ENCODE data around the gene TMEM100.

DNA sequence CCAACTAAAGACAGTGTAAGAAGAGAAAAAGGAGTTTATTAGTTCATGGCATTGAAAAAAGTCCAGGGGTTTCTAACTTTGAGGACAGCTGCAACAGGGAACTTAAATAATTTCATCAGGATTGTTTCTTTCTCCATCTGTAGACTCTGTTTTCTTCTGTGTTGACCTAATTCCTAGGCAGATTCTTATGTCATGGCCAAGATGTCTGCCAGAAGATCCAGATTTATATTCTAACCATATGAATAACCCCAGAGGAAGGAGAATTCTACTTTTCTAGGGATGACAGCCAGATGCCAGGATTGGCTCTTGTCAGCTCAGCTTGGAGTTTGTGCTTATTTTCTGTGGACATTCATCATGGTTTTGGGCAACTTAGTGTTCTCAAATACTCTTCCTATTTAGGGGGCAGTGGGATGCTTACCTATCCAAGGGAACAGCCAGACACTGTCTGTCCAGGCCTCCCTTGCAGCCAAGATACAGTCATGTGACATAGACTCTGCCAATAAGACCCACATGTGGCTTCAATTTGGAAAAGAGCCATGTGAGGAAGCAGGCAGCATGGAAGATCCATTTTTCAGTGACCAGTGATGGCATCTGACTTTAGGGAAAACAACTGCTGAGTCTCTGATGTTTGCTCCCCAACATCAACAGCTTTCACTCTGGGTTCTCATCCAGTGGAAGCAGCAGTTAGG is 46.4 kb upstream of the TMEM100 start:
- TF ChIP-seq, protein P1, sequence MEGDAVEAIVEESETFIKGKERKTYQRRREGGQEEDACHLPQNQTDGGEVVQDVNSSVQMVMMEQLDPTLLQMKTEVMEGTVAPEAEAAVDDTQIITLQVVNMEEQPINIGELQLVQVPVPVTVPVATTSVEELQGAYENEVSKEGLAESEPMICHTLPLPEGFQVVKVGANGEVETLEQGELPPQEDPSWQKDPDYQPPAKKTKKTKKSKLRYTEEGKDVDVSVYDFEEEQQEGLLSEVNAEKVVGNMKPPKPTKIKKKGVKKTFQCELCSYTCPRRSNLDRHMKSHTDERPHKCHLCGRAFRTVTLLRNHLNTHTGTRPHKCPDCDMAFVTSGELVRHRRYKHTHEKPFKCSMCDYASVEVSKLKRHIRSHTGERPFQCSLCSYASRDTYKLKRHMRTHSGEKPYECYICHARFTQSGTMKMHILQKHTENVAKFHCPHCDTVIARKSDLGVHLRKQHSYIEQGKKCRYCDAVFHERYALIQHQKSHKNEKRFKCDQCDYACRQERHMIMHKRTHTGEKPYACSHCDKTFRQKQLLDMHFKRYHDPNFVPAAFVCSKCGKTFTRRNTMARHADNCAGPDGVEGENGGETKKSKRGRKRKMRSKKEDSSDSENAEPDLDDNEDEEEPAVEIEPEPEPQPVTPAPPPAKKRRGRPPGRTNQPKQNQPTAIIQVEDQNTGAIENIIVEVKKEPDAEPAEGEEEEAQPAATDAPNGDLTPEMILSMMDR (IDR thresholded peaks at IDR 0.05) = no peak
- no peak for TF ChIP-seq EP300 (IDR thresholded peaks at IDR 0.05)
- no peak for TF ChIP-seq POLR2A (IDR thresholded peaks at IDR 0.05)
- TF ChIP-seq POLR2AphosphoS5 (IDR thresholded peaks at IDR 0.05) = no peak

Data from stomach (tissue), 4 donors.